HG03565 (cell line): ENCODE results near the gene MMP14.
"Not testable (repeated sequence)": the region's sequence is repeated elsewhere in the genome, so short reads cannot be mapped to it uniquely, and the experiment has no call there.

Experiments used
- ATAC-seq: cut with Tn5 transposase; IDR thresholded peaks from one replicate; pipeline ENCODE4 v1.9.1; 2021; ENCODE audit warnings: mild to moderate bottlenecking, moderate library complexity; ENCODE audit not compliant: unreplicated experiment

The MMP14 gene

DNA sequence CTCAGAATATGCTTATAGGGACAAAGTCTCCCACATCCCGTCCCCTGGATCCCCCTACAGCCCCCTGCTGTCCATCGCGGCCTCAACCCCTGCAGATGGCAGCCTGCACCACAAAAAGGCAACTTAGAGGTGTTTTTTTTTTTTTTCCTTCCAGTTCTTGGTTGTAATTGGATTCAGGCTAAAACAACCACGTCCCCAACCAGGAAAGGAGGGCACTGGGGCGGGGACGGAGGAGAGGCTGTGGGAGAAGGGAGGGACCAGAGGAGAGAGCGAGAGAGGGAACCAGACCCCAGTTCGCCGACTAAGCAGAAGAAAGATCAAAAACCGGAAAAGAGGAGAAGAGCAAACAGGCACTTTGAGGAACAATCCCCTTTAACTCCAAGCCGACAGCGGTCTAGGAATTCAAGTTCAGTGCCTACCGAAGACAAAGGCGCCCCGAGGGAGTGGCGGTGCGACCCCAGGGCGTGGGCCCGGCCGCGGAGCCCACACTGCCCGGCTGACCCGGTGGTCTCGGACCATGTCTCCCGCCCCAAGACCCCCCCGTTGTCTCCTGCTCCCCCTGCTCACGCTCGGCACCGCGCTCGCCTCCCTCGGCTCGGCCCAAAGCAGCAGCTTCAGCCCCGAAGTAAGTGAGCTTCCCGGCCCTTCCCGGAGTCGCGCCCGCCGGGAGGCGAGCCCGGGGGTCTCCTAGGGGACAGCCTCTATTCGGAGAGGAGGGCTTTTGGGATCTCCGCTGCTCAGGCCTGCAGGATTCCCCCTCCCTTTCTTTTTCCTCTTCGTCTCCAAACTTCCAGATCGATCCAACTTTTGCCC, at the start of gene MMP14:
Gene MMP14 (plus strand): TSS at position 285 of the 813 bp plus-strand sequence. CDS start 233 bp downstream, at position 518.
- no peak for ATAC-seq

DNA sequence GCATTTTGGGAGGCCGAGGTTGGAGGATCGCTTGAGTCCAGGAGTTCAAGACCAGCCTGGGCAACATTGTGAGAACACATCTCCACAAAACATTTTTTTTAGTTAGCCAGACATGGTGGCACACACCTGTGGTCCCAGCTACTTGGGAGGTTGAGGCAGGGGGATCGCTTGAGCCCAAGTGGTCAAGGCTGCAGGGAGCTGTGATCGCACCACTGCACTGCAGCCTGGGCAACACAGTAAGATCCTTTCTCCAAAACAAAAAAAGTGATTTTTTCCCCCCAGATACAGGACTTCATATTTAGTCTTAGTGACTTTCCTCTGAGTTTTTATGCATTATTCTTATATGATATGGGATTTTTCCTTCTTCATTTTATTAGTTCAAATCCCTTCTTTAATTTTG, 49.7 kb upstream of the MMP14 start:
- ATAC-seq: no peak

DNA sequence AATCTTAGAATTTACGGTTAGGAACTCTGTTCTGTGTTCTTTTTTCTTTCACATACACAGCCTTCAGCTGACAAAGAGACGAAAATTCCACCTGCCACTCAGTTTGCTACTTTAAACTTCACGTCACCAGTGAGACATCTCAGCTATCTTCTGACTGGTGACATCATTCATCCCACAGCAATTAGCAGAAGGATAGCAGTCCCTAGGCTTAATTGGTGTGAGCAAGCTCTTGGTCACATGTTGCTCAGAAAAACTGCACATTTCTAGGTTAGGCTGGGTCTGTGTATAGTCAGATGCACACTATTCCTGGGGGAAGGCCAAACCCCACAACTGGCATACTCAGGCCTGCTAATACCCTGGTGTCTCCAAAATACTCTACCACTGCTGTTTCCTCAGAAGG, 45.1 kb upstream of the MMP14 start:
- no peak for ATAC-seq

DNA sequence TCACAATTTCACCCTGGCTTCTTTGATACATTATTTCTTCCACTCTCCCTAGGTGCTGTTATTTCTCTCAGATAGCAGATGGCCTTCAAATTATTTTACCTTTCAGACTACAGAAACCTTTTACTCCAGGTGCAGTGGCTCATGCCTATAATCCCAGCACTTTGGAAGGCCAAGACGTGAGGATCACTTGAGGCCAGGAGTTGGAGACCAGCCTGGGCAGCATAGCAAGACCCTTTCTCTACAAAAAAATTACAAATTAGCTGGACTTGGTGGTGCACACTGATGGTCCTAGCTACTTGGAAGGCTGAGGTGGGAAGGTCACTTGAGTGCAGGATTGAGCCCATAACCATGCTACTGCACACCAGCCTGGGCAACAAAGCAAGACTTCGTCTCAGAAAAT, 44.2 kb upstream of the MMP14 start:
- no peak for ATAC-seq

DNA sequence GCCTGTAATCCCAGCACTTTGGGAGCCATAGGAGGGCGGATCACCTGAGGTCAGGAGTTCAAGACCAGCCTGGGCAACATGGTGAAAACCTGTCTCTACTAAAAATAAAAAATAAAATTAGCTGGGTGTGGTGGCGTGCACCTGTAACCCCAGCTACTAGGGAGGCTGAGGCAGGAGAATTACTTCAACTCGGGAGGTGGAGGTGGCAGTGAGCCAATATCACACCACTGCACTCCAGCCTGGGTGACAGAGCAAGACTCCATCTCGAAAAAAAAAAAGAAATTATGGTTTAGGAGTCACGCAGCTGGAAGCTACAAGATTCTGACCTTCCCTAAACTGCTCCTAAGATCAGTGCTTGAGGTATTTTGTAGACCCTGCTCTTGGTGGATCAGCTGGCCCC, 42.8 kb upstream of the MMP14 start:
- not testable (repeated sequence) for ATAC-seq

DNA sequence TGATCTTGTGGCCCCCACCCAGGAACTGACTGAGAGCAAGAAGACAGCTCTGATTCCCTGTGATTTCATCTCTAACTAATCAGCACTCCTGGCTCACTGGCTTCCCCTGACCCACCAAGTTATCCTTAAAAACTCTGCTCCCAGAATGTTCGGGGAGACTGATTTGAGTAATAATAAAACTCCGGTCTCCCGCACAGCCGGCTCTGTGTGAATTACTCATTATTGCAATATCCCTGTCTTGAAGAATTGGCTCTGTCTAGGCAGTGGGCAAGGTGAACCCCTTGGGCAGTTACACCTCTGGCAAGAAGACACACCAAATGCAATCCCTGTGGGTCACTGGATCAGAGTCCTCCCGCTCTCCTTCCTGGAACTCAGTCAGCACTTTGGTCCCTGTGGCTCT, 42.4 kb upstream of the MMP14 start:
- ATAC-seq: no peak

DNA sequence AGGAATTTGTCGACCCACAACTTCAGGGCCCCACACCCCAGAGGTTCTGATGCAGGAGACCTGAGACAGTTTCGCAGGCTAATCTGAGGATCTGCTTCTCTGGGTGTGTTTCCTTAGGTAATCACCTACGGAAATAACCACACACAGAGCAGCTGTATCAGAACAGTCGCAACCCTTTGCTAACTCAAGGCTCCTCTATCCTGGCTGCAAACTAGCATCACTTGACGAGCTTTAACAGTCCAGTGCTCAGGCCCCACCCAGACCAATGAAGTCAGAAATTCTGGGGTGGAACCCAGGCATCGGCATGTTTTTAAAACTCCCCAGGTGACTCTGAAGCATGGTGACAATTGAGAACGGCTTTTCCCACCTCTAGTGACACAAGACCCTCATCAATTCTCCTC, 41.8 kb upstream of the MMP14 start:
- ATAC-seq: no peak

DNA sequence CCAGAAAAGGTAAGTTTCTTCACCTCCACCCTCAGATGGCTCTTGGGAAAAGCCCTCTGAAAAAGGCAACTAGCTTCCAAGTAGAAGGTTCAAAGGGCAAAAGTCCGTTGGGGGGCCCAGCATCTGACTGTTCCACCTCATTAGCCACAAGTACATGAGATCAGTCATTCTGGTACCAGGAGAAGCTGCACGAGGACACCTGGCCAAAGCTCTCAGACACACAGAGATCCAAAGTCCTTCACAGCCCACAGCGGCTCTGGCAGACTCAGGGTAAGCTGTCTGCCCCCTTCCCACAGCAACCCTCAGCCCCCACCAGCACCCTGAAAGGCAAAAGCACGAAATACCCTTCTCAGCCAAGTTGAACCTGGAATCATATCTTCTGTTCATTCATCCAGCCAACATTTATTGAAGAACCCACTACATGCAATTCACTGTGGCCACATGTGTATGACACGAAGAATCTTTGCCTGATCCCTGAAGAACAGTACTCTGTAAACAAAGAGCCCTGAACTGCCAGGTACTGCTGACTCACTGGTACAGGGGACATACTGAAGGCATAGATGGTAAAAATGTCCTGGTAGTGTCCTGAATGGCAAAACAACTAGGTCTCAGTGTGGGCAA, 40.2 kb upstream of the MMP14 start:
- no peak for ATAC-seq

DNA sequence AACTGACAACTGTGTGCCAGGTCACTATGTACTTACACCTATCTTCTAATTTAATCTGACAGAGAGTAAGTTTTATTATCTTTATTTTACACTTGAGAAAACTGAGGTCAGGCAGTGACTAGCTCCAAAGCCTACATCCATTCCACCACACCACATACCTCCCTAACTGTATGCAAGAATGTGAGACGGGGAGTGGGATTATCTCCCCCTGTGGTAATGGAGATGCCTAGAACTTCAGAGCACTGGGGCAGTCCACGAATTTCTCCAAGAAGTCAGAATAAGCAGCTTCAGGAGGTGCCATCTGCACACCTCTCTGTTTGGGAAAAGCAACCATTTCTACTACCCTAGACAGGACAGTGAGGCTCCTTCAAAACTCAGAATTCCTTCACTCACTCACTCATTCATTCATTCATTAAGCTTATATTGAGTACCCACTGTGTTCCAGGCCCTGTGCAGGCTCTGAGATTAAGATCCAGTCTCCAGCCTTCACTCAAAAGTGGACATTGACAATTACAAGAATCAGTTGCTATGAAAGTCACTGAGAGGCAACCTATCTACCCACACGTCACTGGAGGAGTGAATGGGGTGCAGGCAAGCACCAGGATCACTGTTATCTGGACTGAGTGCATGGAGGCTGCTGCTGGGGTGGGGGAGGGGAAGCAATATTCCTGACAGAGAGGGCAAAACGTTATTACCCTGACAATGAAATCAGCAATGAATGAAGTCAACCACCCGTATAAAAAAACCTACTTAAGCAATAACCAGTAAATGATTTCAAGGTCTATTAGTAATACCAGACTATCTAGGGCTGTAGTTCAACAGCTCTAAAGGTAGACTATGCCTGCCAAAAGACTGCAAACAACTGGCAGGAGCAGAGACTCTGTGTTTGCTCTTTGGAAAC, 39.1 kb upstream of the MMP14 start:
- no peak for ATAC-seq

DNA sequence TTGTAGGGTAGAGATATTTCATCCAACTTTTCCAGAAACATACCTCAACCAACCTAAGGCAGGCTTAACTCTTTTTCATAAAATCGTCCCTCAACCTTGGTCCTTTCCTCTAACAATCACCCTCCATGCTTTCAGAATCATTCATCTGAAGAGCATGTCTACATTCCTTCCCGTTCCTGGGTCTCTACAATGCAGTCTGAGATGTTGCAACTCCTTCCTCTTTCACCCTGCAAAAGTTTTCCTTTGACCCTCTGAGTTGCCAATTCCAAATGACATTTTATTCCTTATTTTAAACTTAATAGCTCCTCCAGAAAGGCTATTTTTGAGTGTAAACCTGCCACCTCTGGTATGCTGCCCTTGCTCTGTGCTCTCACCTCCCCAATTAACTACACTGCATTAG, 37.9 kb upstream of the MMP14 start:
- no peak for ATAC-seq

DNA sequence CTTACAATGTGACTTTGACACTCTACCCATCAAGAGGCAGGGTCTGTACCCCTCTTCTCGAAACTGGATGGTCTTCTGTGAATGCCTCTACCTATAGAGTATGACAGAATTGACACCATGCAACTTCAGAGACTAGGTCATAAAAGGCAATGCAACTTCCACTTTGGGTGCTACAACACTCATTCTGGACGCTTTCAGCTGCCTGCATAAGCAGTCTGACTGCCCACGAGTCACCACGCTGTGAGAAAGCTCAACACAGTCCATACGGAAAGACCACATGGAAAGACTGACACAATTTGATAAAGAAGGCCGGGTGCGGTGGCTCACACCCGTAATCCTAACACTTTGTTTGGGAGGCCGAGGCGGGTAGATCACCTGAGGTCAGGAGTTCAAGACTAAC, 36.0 kb upstream of the MMP14 start:
- no peak for ATAC-seq

DNA sequence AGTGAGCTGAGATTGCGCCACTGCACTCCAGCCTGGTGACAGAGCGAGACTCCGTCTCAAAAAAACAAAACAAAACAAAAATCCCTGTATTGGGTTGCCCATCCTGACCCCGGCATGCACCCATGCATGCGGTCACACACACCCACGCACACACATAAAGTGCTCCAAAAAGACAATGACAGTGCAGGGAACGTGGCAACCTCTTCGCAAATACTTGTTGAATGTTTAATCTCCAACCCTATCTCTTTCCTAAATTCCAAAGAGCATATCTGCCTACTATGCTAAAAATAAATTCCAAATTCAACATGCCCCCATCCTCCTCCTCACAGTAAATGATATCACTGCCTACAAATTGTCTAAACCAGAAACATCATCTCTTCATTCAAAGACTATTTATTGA, 34.7 kb upstream of the MMP14 start:
- ATAC-seq: no peak

DNA sequence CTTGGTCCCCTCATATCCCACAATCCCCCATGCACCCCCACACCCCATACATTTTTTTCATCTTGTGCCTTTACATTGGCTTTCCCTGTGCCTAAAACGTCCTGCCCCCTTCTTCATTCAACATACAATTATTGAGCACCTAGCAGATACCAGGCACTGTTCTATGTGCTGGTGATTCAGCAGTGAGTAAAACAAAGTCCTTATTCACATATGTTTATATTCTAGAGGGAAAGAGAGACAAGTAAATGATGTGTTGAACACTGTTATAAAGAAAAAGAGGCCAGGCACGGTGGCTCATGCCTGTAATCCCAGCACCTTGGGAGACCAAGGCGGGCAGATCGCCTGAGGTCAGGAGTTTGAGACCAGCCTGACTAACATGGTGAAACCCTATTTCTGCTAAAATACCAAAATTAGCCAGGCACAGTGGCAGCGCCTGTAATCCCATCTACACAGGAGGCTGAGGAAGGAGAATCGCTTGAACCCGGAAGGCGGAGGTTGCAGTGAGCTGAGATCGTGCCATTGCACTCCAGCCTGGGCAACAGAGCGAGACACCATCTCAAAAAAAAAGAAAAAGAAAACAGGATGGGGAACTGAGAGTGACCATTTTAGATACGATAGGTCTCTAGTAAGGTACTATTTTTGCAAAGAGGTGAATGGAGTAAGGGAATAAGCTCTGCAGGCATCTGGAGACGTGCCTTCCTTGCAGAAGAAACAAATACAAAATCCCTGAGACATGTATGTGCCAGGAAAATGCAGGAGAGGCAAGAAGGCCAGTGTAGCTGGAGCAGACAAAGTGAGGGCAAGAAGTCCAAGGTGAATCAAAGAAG, 33.3 kb upstream of the MMP14 start:
- ATAC-seq: no peak

DNA sequence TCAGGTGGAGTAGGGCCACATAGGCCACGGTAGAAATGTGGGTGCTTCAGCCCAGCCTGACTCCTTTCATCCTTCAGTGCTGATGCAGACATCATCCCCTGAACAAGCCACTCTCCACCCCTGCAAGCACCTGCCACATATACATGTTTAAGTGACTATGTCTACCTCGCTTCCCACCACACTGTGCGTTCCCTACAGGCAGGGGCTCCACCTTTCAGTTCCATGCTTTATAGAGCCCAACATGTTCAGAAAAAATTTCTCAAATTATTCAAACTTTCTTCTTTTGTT, 32.8 kb upstream of the MMP14 start:
- no peak for ATAC-seq

DNA sequence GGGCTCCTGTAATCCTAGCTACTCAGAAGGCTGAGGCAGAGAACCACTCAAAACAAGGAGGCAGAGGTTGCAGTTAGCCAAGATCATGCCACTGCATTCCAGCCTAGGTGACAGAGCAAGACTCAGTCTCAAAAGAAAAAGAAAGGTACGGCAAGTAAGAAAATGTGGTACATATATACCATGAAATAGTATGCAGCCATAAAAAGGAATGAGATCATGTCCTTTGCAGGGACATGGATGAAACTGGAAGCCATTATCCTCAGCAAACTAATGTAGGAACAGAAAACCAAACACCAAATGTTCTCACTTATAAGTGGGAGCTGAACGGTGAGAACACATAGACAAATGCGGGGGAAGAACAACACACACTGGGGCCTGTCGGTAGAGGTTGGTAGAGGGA, 31.1 kb upstream of the MMP14 start:
- ATAC-seq: not testable (repeated sequence)

DNA sequence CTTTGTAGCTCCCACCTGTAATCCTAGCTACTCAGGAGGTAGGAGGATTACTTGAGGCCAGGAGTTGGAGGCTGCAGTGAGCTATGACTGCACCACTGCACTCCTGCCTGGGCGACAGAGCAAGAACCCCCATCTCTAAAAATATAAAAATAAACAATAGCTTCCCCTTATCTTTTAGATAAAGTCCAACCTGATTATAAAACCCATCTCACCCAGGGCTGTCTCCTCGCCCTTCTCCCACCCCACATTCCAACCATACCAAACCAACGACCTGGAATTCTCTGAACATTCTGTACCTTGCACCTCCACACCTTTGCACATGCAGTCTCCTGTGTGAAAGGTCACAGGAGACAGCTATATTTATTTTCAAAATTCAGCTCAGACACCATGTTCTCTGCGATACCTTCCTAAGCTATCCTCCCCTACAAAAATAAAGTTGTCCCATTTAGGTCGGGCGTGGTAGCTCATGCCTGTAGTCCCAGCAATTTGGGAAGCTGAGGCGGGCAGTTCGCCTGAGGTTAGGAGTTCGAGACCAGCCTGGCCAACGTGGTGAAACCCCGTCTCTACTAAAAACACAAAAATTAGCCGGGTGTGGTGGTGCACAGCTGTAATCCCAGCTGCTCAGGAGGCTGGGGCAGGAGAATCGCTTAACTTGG, 28.8 kb upstream of the MMP14 start:
- no peak for ATAC-seq

DNA sequence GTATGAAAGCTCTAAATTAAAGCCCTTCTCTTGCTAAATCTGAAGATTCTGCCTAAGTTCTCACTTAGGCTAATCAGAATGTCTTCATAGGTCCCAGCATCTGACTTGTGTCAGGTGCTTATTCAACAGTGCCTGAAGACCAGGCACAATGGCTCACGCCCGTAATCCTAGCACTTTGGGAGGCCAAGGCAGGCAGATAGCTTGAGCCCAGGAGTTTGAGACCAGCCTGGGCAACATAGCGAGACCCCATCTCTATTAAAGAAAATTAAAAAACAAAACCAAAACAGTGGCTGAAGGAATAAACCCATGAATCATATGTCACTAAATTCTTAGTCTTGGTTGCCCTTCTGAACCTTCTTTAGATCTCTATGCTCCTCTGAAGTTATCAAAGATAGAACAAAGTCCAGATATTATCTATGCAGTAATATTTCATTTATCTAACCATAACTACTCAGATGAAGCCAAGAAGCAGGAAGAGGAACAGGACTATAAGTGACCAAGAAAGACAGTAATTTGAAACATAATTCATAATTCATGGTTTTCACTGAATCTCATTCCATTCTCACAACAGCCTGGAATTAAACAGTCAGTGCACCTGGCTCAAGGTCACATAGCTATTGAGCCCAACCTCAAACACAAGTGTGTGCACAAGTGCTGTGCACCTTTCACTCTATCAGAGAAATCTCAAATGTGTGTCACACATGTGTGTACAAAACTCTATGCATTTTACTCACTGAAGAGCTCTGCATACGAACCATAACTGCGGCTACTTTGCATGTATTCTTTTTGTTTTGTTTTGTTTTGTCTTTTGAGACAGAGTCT, 27.8 kb upstream of the MMP14 start:
- ATAC-seq: no peak

DNA sequence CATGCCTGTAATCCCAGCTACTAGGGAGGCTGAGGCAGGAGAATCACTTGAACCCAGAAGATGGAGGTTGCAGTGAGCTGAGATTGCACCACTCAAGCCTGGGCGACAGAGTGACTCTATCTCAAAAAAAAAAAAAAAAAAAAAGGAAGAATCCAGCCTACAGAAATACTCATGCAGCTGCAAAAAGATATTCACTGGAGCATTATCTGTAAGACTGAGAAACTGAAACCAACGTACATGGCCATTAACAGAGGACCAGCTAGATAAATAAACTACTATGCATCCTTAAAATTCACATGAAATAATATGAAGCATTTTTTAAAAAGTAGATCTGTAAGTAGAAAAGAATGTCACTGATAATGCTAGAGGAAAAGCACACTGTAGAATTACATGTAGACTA, 24.7 kb upstream of the MMP14 start:
- no peak for ATAC-seq

DNA sequence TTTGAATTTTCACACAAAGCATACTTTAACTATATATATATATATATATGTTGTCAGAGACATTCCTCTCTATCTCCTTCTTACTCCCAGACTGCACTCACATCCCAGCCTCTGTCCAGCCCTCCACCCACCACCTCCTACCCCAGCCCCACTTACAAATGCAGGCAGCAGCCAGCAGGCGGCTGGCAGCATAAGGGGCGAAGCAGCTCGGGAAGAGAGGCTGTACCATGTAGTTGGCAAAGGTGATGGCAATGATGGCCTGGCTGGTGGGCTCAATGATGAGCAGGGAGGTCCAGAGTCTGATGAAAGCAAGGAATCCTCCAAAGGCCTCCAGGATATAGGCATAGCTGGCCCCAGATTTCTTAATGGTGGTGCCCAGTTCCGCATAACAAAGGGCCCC, 23.6 kb upstream of the MMP14 start:
- ATAC-seq: no peak

DNA sequence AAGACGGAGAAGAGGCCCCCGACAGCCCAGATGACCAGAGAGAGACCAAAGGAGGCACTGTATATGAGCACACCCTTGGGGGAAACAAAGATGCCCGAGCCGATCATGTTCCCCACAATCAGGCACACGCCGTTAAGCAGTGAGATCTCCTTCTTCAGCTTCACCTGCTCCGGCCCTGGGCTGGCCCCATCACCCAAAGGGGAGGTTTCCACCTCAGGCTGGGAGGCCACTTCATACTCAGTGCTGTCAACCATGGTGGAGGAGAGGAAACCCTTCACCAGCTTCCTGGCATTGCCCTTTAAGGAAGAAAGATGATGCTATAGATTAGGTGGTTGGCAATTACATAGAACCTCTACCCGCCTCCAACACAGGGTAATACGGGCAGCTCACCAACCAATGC, 23.2 kb upstream of the MMP14 start:
- no peak for ATAC-seq
